B cell (primary cell): ENCODE data around the gene BCAS4. TPM values are rescaled to one million over a fixed set of nuclear protein-coding genes. Genes with fewer than 3 reads are reported as not detected.

Experiments used
- ATAC-seq: fragments of 200-7000 bp; cut with Tn5 transposase; one replicate; pipeline ENCODE4 v1.10.0; 2021; ENCODE audit warnings: low read depth, mild to moderate bottlenecking, moderate number of reproducible peaks, moderate library complexity
- CTCF ChIA-PET: fragments of 350-600 bp; sonication (Branson Sonifier 250); formaldehyde crosslinking; loops from one replicate; lab custom pipeline; 2021; ENCODE audit warnings: antibody characterized with exemption, inconsistent platforms; lab: Charles Lee
- POLR2A ChIA-PET: fragments of 350-600 bp; sonication (Branson Sonifier 250); formaldehyde crosslinking; loops from one replicate; lab custom pipeline; 2021; ENCODE audit warnings: antibody characterized with exemption; lab: Charles Lee
- DNase-seq: peaks from one replicate; pipeline ENCODE4 v3.0.0; 2013
- H2AFZ ChIP-seq: 2 replicates; pipeline ENCODE4 v1.6.1; 2012; ENCODE audit warnings: mild to moderate bottlenecking, low read depth, low read length; ENCODE audit not compliant: insufficient read depth, poor library complexity, severe bottlenecking
- H3K27ac ChIP-seq, 2 donors: 1 replicate in 1 of 2; 2 replicates in 1 of 2; pipeline ENCODE4 v1.5.1; 2012 to 2013; ENCODE audit warnings: low read length in 2 of 2, mild to moderate bottlenecking in 2 of 2, moderate library complexity in 1 of 2
- H3K27me3 ChIP-seq, 4 experiments: fragments of 200-600 bp in 1 of 4; sonication (generic) in 1 of 4; replicated peaks in 1 of 4; 1 replicate in 2 of 4; 2 replicates in 2 of 4; pipeline versions ENCODE4 v1.6.1 to v1.7.0; 2013 to 2016; ENCODE audit warnings: low read length in 3 of 4, mild to moderate bottlenecking in 2 of 4, mixed read lengths in 1 of 4, moderate library complexity in 1 of 4; ENCODE audit not compliant: insufficient read depth in 4 of 4, control insufficient read depth in 3 of 4; ENCODE audit errors: control extremely low read depth in 1 of 4
- H3K36me3 ChIP-seq, 2 experiments: replicated peaks in 1 of 2; 1 replicate in 1 of 2; 2 replicates in 1 of 2; pipeline versions ENCODE4 v1.6.1 to v1.7.1; 2013; ENCODE audit warnings: low read length in 1 of 2; ENCODE audit not compliant: insufficient read depth in 2 of 2, control insufficient read depth in 1 of 2; ENCODE audit errors: control extremely low read depth in 1 of 2, extremely low read depth in 1 of 2
- H3K4me1 ChIP-seq, 2 donors: fragments of 200-600 bp in 1 of 2; sonication (generic) in 1 of 2; 1 replicate in 1 of 2; 2 replicates in 1 of 2; pipeline versions ENCODE4 v1.5.1 to v1.6.1; 2013 to 2017; ENCODE audit warnings: low read length in 2 of 2; ENCODE audit not compliant: control insufficient read depth in 2 of 2, insufficient read depth in 2 of 2
- H3K4me2 ChIP-seq: replicated peaks from 2 replicates; pipeline ENCODE3; 2012; ENCODE audit warnings: mild to moderate bottlenecking, low read depth, low read length; ENCODE audit not compliant: poor library complexity, severe bottlenecking
- H3K4me3 ChIP-seq, 5 experiments: fragments of 200-600 bp in 1 of 5; sonication (generic) in 1 of 5; 1 replicate in 3 of 5; 2 replicates in 2 of 5; pipeline versions ENCODE4 v1.5.1 to v1.7.0; 2011 to 2016; ENCODE audit warnings: low read length in 4 of 5, mild to moderate bottlenecking in 4 of 5, low read depth in 2 of 5, control low read depth in 1 of 5, moderate library complexity in 1 of 5; ENCODE audit not compliant: insufficient read depth in 1 of 5; ENCODE audit errors: control extremely low read depth in 1 of 5, extremely low read depth in 1 of 5
- H3K79me2 ChIP-seq: fragments of 200-600 bp; sonication (generic); one replicate; pipeline ENCODE4 v1.6.0; 2016; ENCODE audit warnings: low read length; ENCODE audit not compliant: control insufficient read depth, insufficient read depth
- H3K9ac ChIP-seq: fragments of 200-600 bp; sonication (generic); 2 replicates; pipeline ENCODE4 v1.6.1; 2017; ENCODE audit warnings: mild to moderate bottlenecking, low read length, moderate library complexity
- H3K9me3 ChIP-seq, 3 donors: one replicate each; pipeline versions ENCODE4 v1.6.1 to v1.7.1; 2013; ENCODE audit warnings: low read length in 2 of 3; ENCODE audit not compliant: control insufficient read depth in 2 of 3, insufficient read depth in 1 of 3; ENCODE audit errors: control extremely low read depth in 1 of 3
- H4K20me1 ChIP-seq: 2 replicates; pipeline ENCODE4 v1.6.0; 2012; ENCODE audit warnings: mild to moderate bottlenecking, low read length; ENCODE audit not compliant: insufficient read depth, control insufficient read depth, poor library complexity, severe bottlenecking
- H3K27ac Mint-ChIP-seq: one replicate; pipeline ENCODE4 v1.8.0; 2021; ENCODE audit warnings: mixed read lengths
- H3K27me3 Mint-ChIP-seq: one replicate; pipeline ENCODE4 v1.8.0; 2021; ENCODE audit warnings: mixed read lengths
- H3K4me1 Mint-ChIP-seq: one replicate; pipeline ENCODE4 v1.8.0; 2021; ENCODE audit warnings: mixed read lengths
- H3K4me3 Mint-ChIP-seq: one replicate; pipeline ENCODE4 v1.8.0; 2021; ENCODE audit warnings: mixed read lengths
- H3K9me3 Mint-ChIP-seq: one replicate; pipeline ENCODE4 v1.8.0; 2022; ENCODE audit warnings: mixed read lengths; ENCODE audit not compliant: insufficient read depth
- EZH2 ChIP-seq: IDR thresholded peaks from 2 replicates; pipeline ENCODE4 v1.6.1; 2012; ENCODE audit warnings: borderline replicate concordance, low read depth, mild to moderate bottlenecking, moderate library complexity, low read length; ENCODE audit not compliant: insufficient read depth, poor library complexity, severe bottlenecking
- WGBS: methylation state at CpG from one replicate; pipeline ENCODE4 v1.1.5; 2013; ENCODE audit warnings: missing lambda C conversion rate; ENCODE audit not compliant: insufficient coverage; 5-methylcytosine and 5-hydroxymethylcytosine counted together
- intact Hi-C: fragments of 100-400 bp; cut with micrococcal nuclease; formaldehyde crosslinking; loops from one replicate; pipeline ENCODE4 v1.10.0; 2022
- polyA plus RNA-seq: library from polyadenylated mRNA; depleted of rRNA; stranded (reverse); fragments of >200 nt; gene quantifications from 2 replicates; pipeline ENCODE4 v1.2.3, GENCODE V29; 2012
- total RNA-seq, 2 donors: library from RNA; stranded (reverse); fragments of 120-200 nt in 1 of 2; gene quantifications; 1 replicate in 1 of 2; 2 replicates in 1 of 2; pipeline versions ENCODE4 v1.2.3 to v1.2.4, GENCODE V29; 2013 to 2022
- TF ChIP-seq, protein P1 (sequence below): fragments of 200-600 bp; IDR thresholded peaks from one replicate; pipeline ENCODE4 v1.8.0; 2022; ENCODE audit warnings: antibody characterized with exemption, mild to moderate bottlenecking

The BCAS4 gene
- total and polyA plus RNA-seq, 2 donors (not counting 1 experiment from before 2014, with no cell fraction given): 44.8 to 88.2 TPM

DNA sequence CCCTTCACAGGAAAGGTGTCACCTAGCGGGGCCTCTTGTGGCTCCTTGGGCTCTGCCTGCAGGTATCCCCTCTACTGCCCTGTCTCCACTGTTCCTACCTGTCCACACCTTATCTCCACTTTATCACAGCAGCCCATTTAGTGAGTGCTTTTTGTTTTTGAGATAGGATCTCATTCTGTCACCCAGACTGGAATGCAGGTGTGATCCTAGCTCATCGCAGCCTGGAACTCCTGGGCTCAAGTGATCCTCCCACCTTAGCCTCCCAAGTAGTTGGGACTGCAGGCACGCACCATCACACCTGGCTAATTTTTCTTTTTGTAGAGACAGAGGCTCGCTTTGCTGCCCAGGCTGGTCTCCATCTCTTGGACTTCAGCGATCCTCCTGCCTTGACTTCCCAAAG, 48.0 kb downstream of the BCAS4 start:
- H3K27ac ChIP-seq: no peak overlapping the region
- peak overlapping the region; percentile 80 for H3K27ac Mint-ChIP-seq
- no peak overlapping the region for H3K9ac ChIP-seq
- no peaks in the 10 kb centered on the region for H3K27me3 Mint-ChIP-seq
- no peaks in the 10 kb centered on the region for H3K9me3 Mint-ChIP-seq
- H3K4me1 Mint-ChIP-seq: peaks cover 36% of the 10 kb centered on the region
- DNase-seq (no peak), ATAC-seq (no peak)
- H4K20me1 ChIP-seq: peaks cover 36% of the 10 kb centered on the region
- 93% methylated on average over 4 of the region's 5 CpGs for WGBS
- H3K4me3 ChIP-seq: no peak overlapping the region
- POLR2A ChIA-PET: no interaction called here
- H3K36me3 ChIP-seq: peaks cover 0 to 65% of the 10 kb centered on the region in 2 experiments
- no peak overlapping the region for H3K4me2 ChIP-seq
- intact Hi-C loops: loop anchor here (5.0 kb wide), 1 partner anchor 54 kb away; no protein-coding TSS in a partner anchor
- no peaks in the 10 kb centered on the region for H3K9me3 ChIP-seq
- no peak overlapping the region for H2AFZ ChIP-seq
- TF ChIP-seq, protein P1, sequence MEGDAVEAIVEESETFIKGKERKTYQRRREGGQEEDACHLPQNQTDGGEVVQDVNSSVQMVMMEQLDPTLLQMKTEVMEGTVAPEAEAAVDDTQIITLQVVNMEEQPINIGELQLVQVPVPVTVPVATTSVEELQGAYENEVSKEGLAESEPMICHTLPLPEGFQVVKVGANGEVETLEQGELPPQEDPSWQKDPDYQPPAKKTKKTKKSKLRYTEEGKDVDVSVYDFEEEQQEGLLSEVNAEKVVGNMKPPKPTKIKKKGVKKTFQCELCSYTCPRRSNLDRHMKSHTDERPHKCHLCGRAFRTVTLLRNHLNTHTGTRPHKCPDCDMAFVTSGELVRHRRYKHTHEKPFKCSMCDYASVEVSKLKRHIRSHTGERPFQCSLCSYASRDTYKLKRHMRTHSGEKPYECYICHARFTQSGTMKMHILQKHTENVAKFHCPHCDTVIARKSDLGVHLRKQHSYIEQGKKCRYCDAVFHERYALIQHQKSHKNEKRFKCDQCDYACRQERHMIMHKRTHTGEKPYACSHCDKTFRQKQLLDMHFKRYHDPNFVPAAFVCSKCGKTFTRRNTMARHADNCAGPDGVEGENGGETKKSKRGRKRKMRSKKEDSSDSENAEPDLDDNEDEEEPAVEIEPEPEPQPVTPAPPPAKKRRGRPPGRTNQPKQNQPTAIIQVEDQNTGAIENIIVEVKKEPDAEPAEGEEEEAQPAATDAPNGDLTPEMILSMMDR: no peak
- TF ChIP-seq EZH2: no peak
- no peaks in the 10 kb centered on the region for H3K27me3 ChIP-seq
- H3K4me1 ChIP-seq: peaks cover 14 to 35% of the 10 kb centered on the region in 2 donors
- H3K4me3 Mint-ChIP-seq: no peak overlapping the region
- peaks cover 68% of the 10 kb centered on the region for H3K79me2 ChIP-seq
- CTCF ChIA-PET: interaction anchor here (0.6 kb wide), 1 partner anchor 50 kb away, joined by 4 read pairs; no protein-coding TSS in a partner anchor
